ENCODE results near the gene NCOA1. TPM values are rescaled to one million over a fixed set of nuclear protein-coding genes. Genes with fewer than 3 reads are reported as not detected.

The NCOA1 gene
- total RNA-seq, 1 experiment from 2014 or later, result 15.4 TPM

- H3K27me3 Mint-ChIP-seq (ENCODE audit: insufficient read depth, unreplicated experiment), result no peaks in the 10 kb centered on the region
- POLR2A ChIA-PET, result interaction anchor here (0.9 to 1.0 kb wide), 2 partner anchors 14 to 172 kb away, joined by 4 read pairs; partner anchors contain the start of genes CENPO and PTRHD1
- no peak for TF ChIP-seq CTCF (IDR thresholded peaks at IDR 0.05; ENCODE audit: unreplicated experiment)
- no peaks in the 10 kb centered on the region for H3K36me3 Mint-ChIP-seq (ENCODE audit: insufficient read depth, unreplicated experiment)
- H3K9me3 Mint-ChIP-seq (ENCODE audit: unreplicated experiment), result no peaks in the 10 kb centered on the region
- H3K4me3 Mint-ChIP-seq (ENCODE audit: unreplicated experiment), result no peak overlapping the region
- intact Hi-C loops (cut with micrococcal nuclease), result no loop called here
- CTCF ChIA-PET, result interaction anchor here (1.1 kb wide), 1 partner anchor 211 kb away, joined by 3 read pairs; no protein-coding TSS in a partner anchor
- DNase-seq (ENCODE audit: unreplicated experiment), result peak; percentile 64
- no TSS peak for BruUV-seq (replicated peaks)
- peaks cover 5% of the 10 kb centered on the region for H3K4me1 Mint-ChIP-seq (ENCODE audit: insufficient read depth, unreplicated experiment)
- no peak overlapping the region for H3K27ac Mint-ChIP-seq (ENCODE audit: low read depth, unreplicated experiment)
These were observed 129.9 kb downstream of the NCOA1 start for GRCh38 chr2:24620936-24621335.

GRCh38 chr2:24621779-24622538 lies 130.9 kb downstream of the NCOA1 start:
- ChIA-PET POLR2A (no interaction called here), CTCF (no interaction called here)
- intact Hi-C loops (cut with micrococcal nuclease), result no loop called here
- peaks cover 5% of the 10 kb centered on the region for H3K4me1 Mint-ChIP-seq (ENCODE audit: insufficient read depth, unreplicated experiment)
- H3K36me3 Mint-ChIP-seq (ENCODE audit: insufficient read depth, unreplicated experiment), result no peaks in the 10 kb centered on the region
- H3K27ac Mint-ChIP-seq (ENCODE audit: low read depth, unreplicated experiment), result no peak overlapping the region
- BruUV-seq (replicated peaks), result no TSS peak
- TF ChIP-seq CTCF (IDR thresholded peaks at IDR 0.05; ENCODE audit: unreplicated experiment), result no peak
- H3K4me3 Mint-ChIP-seq (ENCODE audit: unreplicated experiment), result no peak overlapping the region
- H3K27me3 Mint-ChIP-seq (ENCODE audit: insufficient read depth, unreplicated experiment), result no peaks in the 10 kb centered on the region
- H3K9me3 Mint-ChIP-seq (ENCODE audit: unreplicated experiment), result no peaks in the 10 kb centered on the region
- peak; percentile 5 for DNase-seq (ENCODE audit: unreplicated experiment)

- CTCF ChIA-PET, result no interaction called here
- intact Hi-C loops (cut with micrococcal nuclease), result no loop called here
These were observed 132.5 kb downstream of the NCOA1 start for GRCh38 chr2:24623535-24623934.

GRCh38 chr2:24625728-24626127 lies 134.7 kb downstream of the NCOA1 start:
- H3K27me3 Mint-ChIP-seq (ENCODE audit: insufficient read depth, unreplicated experiment), result no peaks in the 10 kb centered on the region
- peaks cover 5% of the 10 kb centered on the region for H3K4me1 Mint-ChIP-seq (ENCODE audit: insufficient read depth, unreplicated experiment)
- ChIA-PET POLR2A (no interaction called here), CTCF (no interaction called here)
- H3K36me3 Mint-ChIP-seq (ENCODE audit: insufficient read depth, unreplicated experiment), result no peaks in the 10 kb centered on the region
- H3K27ac Mint-ChIP-seq (ENCODE audit: low read depth, unreplicated experiment), result no peak overlapping the region
- no TSS peak for BruUV-seq (replicated peaks)
- intact Hi-C loops (cut with micrococcal nuclease), result no loop called here
- no peak for DNase-seq (ENCODE audit: unreplicated experiment)
- no peak for TF ChIP-seq CTCF (IDR thresholded peaks at IDR 0.05; ENCODE audit: unreplicated experiment)
- no peaks in the 10 kb centered on the region for H3K9me3 Mint-ChIP-seq (ENCODE audit: unreplicated experiment)
- no peak overlapping the region for H3K4me3 Mint-ChIP-seq (ENCODE audit: unreplicated experiment)

More at GRCh38 chr2:24623535-24623934, 132.5 kb downstream of the NCOA1 start:
- no peaks in the 10 kb centered on the region for H3K27me3 Mint-ChIP-seq (ENCODE audit: insufficient read depth, unreplicated experiment)
- no peaks in the 10 kb centered on the region for H3K36me3 Mint-ChIP-seq (ENCODE audit: insufficient read depth, unreplicated experiment)
- no peaks in the 10 kb centered on the region for H3K9me3 Mint-ChIP-seq (ENCODE audit: unreplicated experiment)
- H3K27ac Mint-ChIP-seq (ENCODE audit: low read depth, unreplicated experiment), result no peak overlapping the region
- BruUV-seq (replicated peaks), result no TSS peak
- TF ChIP-seq CTCF (IDR thresholded peaks at IDR 0.05; ENCODE audit: unreplicated experiment), result no peak
- peaks cover 5% of the 10 kb centered on the region for H3K4me1 Mint-ChIP-seq (ENCODE audit: insufficient read depth, unreplicated experiment)
- H3K4me3 Mint-ChIP-seq (ENCODE audit: unreplicated experiment), result no peak overlapping the region
- POLR2A ChIA-PET, result no interaction called here
- DNase-seq (ENCODE audit: unreplicated experiment), result no peak

All from MCF 10A (cell line).